Measurements from ENCODE around the gene TNFRSF9. TPM values are rescaled to one million over a fixed set of nuclear protein-coding genes. Genes with fewer than 3 reads are reported as not detected.

Gene TNFRSF9
- total and polyA plus RNA-seq, 4 donors: under 0.01 to 0.09 (median 0.02) TPM; not detected in 1

DNA sequence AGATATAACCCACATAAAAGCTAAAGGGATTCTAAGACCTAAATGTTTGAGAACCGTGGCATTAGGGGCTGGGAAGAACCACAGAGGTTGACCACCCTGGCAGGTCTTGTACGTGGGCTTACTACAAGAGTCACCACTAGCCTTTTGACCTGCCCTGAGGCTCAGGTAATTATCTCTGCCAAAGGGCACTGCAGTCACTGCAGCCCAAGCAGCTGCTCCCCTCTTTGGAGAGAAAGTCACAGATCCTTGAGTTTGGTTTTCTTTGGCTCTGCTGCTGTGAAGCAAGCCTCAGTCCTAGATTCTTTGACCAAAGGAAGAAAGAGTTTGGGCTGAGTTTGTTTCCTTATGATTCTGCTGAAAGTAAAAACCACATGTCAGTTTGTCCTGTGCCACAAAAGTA lies 32.4 kb upstream of the TNFRSF9 start:
- Histone ChIP-seq H3K9ac (ENCODE audit: low read depth in 1 of 2, low read length in 2 of 2) (no peak overlapping the region), H3K4me3 (ENCODE audit: low read depth in 1 of 3, low read length in 3 of 3) (no peak overlapping the region), H3K27ac (ENCODE audit: low read depth in 1 of 2, low read length in 2 of 2) (no peak overlapping the region), H3K27me3 (ENCODE audit: control insufficient read depth in 4 of 4, insufficient read depth in 4 of 4, low read length in 3 of 4) (no peaks in the 10 kb centered on the region), H3K4me1 (ENCODE audit: control insufficient read depth in 4 of 4, insufficient read depth in 4 of 4, low read length in 3 of 4) (peaks cover 0 to 21% (median 20%) of the 10 kb centered on the region in 4 donors), H3K9me3 (ENCODE audit: control insufficient read depth in 4 of 4, low read length in 3 of 4) (no peaks in the 10 kb centered on the region), H3K36me3 (ENCODE audit: control insufficient read depth in 4 of 4, insufficient read depth in 3 of 4, low read depth in 1 of 4, low read length in 3 of 4) (peaks cover 13 to 37% (median 31%) of the 10 kb centered on the region in 4 donors)
- WGBS: 93% methylated on average over 2 of the region's 2 CpGs
- no peak for DNase-seq (ENCODE audit: low spot score)
- TF ChIP-seq, protein P1, sequence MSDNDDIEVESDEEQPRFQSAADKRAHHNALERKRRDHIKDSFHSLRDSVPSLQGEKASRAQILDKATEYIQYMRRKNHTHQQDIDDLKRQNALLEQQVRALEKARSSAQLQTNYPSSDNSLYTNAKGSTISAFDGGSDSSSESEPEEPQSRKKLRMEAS (IDR thresholded peaks at IDR 0.05): no peak
- TF ChIP-seq, protein P2, sequence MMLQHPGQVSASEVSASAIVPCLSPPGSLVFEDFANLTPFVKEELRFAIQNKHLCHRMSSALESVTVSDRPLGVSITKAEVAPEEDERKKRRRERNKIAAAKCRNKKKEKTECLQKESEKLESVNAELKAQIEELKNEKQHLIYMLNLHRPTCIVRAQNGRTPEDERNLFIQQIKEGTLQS (IDR thresholded peaks at IDR 0.05): no peak
- TF ChIP-seq ZBTB33 (IDR thresholded peaks at IDR 0.05) (no peak), NR2F2 (IDR thresholded peaks at IDR 0.05) (no peak), FOXA1 (IDR thresholded peaks at IDR 0.05) (no peak), FOXA2 (IDR thresholded peaks at IDR 0.05) (no peak), RXRA (IDR thresholded peaks at IDR 0.05) (no peak), EGR1 (IDR thresholded peaks at IDR 0.05; ENCODE audit: low read depth in 2 of 2) (no peak), HNF4G (IDR thresholded peaks at IDR 0.05) (no peak), HNF4A (conservative IDR thresholded peaks at IDR 0.05) (no peak)
- TF ChIP-seq, protein P3, sequence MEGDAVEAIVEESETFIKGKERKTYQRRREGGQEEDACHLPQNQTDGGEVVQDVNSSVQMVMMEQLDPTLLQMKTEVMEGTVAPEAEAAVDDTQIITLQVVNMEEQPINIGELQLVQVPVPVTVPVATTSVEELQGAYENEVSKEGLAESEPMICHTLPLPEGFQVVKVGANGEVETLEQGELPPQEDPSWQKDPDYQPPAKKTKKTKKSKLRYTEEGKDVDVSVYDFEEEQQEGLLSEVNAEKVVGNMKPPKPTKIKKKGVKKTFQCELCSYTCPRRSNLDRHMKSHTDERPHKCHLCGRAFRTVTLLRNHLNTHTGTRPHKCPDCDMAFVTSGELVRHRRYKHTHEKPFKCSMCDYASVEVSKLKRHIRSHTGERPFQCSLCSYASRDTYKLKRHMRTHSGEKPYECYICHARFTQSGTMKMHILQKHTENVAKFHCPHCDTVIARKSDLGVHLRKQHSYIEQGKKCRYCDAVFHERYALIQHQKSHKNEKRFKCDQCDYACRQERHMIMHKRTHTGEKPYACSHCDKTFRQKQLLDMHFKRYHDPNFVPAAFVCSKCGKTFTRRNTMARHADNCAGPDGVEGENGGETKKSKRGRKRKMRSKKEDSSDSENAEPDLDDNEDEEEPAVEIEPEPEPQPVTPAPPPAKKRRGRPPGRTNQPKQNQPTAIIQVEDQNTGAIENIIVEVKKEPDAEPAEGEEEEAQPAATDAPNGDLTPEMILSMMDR (IDR thresholded peaks at IDR 0.05; ENCODE audit: low read depth, low read length, missing input control): no peak
- TF ChIP-seq, protein P4, sequence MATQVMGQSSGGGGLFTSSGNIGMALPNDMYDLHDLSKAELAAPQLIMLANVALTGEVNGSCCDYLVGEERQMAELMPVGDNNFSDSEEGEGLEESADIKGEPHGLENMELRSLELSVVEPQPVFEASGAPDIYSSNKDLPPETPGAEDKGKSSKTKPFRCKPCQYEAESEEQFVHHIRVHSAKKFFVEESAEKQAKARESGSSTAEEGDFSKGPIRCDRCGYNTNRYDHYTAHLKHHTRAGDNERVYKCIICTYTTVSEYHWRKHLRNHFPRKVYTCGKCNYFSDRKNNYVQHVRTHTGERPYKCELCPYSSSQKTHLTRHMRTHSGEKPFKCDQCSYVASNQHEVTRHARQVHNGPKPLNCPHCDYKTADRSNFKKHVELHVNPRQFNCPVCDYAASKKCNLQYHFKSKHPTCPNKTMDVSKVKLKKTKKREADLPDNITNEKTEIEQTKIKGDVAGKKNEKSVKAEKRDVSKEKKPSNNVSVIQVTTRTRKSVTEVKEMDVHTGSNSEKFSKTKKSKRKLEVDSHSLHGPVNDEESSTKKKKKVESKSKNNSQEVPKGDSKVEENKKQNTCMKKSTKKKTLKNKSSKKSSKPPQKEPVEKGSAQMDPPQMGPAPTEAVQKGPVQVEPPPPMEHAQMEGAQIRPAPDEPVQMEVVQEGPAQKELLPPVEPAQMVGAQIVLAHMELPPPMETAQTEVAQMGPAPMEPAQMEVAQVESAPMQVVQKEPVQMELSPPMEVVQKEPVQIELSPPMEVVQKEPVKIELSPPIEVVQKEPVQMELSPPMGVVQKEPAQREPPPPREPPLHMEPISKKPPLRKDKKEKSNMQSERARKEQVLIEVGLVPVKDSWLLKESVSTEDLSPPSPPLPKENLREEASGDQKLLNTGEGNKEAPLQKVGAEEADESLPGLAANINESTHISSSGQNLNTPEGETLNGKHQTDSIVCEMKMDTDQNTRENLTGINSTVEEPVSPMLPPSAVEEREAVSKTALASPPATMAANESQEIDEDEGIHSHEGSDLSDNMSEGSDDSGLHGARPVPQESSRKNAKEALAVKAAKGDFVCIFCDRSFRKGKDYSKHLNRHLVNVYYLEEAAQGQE (IDR thresholded peaks at IDR 0.05): no peak

- H3K27me3 ChIP-seq (ENCODE audit: control insufficient read depth in 4 of 4, insufficient read depth in 4 of 4, low read length in 3 of 4): no peaks in the 10 kb centered on the region
- WGBS: 98% methylated on average over 5 of the region's 5 CpGs
- H3K4me1 ChIP-seq (ENCODE audit: control insufficient read depth in 4 of 4, insufficient read depth in 4 of 4, low read length in 3 of 4): peaks cover 0 to 26% (median 25%) of the 10 kb centered on the region in 4 donors
- no peak overlapping the region for H3K9ac ChIP-seq (ENCODE audit: low read depth in 1 of 2, low read length in 2 of 2)
- H3K27ac ChIP-seq (ENCODE audit: low read depth in 1 of 2, low read length in 2 of 2): no peak overlapping the region
- no peak overlapping the region for H3K4me3 ChIP-seq (ENCODE audit: low read depth in 1 of 3, low read length in 3 of 3)
- DNase-seq (ENCODE audit: low spot score): no peak
- H3K36me3 ChIP-seq (ENCODE audit: control insufficient read depth in 4 of 4, insufficient read depth in 3 of 4, low read depth in 1 of 4, low read length in 3 of 4): peaks cover 13 to 36% (median 30%) of the 10 kb centered on the region in 4 donors
- no peaks in the 10 kb centered on the region for H3K9me3 ChIP-seq (ENCODE audit: control insufficient read depth in 4 of 4, low read length in 3 of 4)
- TF ChIP-seq RAD21 (IDR thresholded peaks at IDR 0.05) (no peak), TAF1 (conservative IDR thresholded peaks at IDR 0.05) (no peak), YY1 (IDR thresholded peaks at IDR 0.05) (no peak), HNF4G (IDR thresholded peaks at IDR 0.05) (no peak), FOXA2 (IDR thresholded peaks at IDR 0.05) (no peak), JUND (IDR thresholded peaks at IDR 0.05) (no peak), EGR1 (IDR thresholded peaks at IDR 0.05; ENCODE audit: low read depth in 2 of 2) (no peak), NR2F2 (IDR thresholded peaks at IDR 0.05) (no peak)
- TF ChIP-seq, protein P4 (IDR thresholded peaks at IDR 0.05): no peak
- TF ChIP-seq, protein P1 (IDR thresholded peaks at IDR 0.05): no peak
- TF ChIP-seq, protein P2 (IDR thresholded peaks at IDR 0.05): no peak
- TF ChIP-seq, protein P3 (IDR thresholded peaks at IDR 0.05; ENCODE audit: low read depth, low read length, missing input control): no peak
Measured at GRCh38 chr1:7972285-7972684, 31.6 kb upstream of the TNFRSF9 start.
